Heart right ventricle (tissue), 16 donors: ENCODE data around the gene MATCAP1. TPM values are rescaled to one million over a fixed set of nuclear protein-coding genes. Genes with fewer than 3 reads are reported as not detected.

Experiments used
- ATAC-seq, 8 donors: fragments of 200-7000 bp; cut with Tn5 transposase; one replicate each; pipeline ENCODE4 v1.9.1; 2020; ENCODE audit warnings: mild to moderate bottlenecking in 8 of 8, moderate library complexity in 8 of 8, moderate number of reproducible peaks in 1 of 8
- DNase-seq, 2 donors: peaks; one replicate each; pipeline ENCODE4 v3.0.0-alpha.2; 2020
- H3K27ac ChIP-seq, 10 donors: fragments of 200-600 bp; sonication (generic) in 2 of 10; one replicate each; pipeline versions ENCODE4 v1.5.0 to v1.8.0; 2020 to 2022; ENCODE audit warnings: mild to moderate bottlenecking in 3 of 10
- H3K27me3 ChIP-seq, 7 donors: fragments of 200-600 bp; one replicate each; pipeline ENCODE4 v1.8.0; 2021 to 2022; ENCODE audit warnings: mild to moderate bottlenecking in 2 of 7
- H3K36me3 ChIP-seq, 9 donors: fragments of 200-600 bp; sonication (generic) in 1 of 9; one replicate each; pipeline versions ENCODE4 v1.5.0 to v1.8.0; 2020 to 2022; ENCODE audit warnings: mild to moderate bottlenecking in 2 of 9
- H3K4me1 ChIP-seq, 9 donors: fragments of 200-600 bp; sonication (generic) in 1 of 9; one replicate each; pipeline versions ENCODE4 v1.5.0 to v1.8.0; 2020 to 2022; ENCODE audit warnings: mild to moderate bottlenecking in 4 of 9
- H3K4me3 ChIP-seq, 10 donors: fragments of 200-600 bp; sonication (generic) in 2 of 10; one replicate each; pipeline versions ENCODE4 v1.5.0 to v1.8.0; 2020 to 2022; ENCODE audit warnings: mild to moderate bottlenecking in 7 of 10, moderate library complexity in 2 of 10
- H3K9me3 ChIP-seq, 11 donors: fragments of 200-600 bp in 10 of 11; sonication (generic) in 2 of 11; one replicate each; pipeline versions ENCODE4 v1.5.0 to v1.8.0; 2013 to 2022; ENCODE audit warnings: mild to moderate bottlenecking in 2 of 11, control low read depth in 1 of 11, moderate library complexity in 1 of 11
- CTCF ChIP-seq, 9 donors: fragments of 200-600 bp; sonication (generic) in 2 of 9; IDR thresholded peaks; one replicate each; pipeline versions ENCODE4 v1.5.0 to v1.8.0; 2021 to 2022; ENCODE audit warnings: antibody characterized with exemption in 9 of 9, mild to moderate bottlenecking in 5 of 9, moderate library complexity in 1 of 9
- WGBS, 2 donors: extraction: QIAGEN DNeasy Blood & Tissue Kit; methylation state at CpG; one replicate each; pipeline ENCODE4 v1.1.7; 2013; ENCODE audit warnings: inconsistent platforms in 1 of 2; 5-methylcytosine and 5-hydroxymethylcytosine counted together
- intact Hi-C, 10 donors: fragments of 100-400 bp; cut with DNase I; formaldehyde crosslinking; loops; one replicate each; pipeline versions ENCODE4 v1.11.1 to v1.14.2; 2022
- polyA plus RNA-seq, 2 donors: library from polyadenylated mRNA; stranded (reverse); fragments of 200-250 nt; gene quantifications; one replicate each; pipeline ENCODE4 v1.2.3, GENCODE V29; 2013
- total RNA-seq, 10 donors: library from RNA; stranded (reverse); fragmentation: NEBNext Ultra II Directional in 3 of 10; extraction: Animal tissue kit (Norgen Biotek cat#: 25700) in 3 of 10; gene quantifications; one replicate each; pipeline versions ENCODE4 v1.2.1 to v1.2.4, GENCODE V29; 2021 to 2023
- donor health status: Arrhythmogenic right ventricular cardiomyopathy.
- donor health status: ischemic (EF 13 %, LVEDD 7.1; RV severe dilation, severe dysfunction).
- donor health status: healthy with polysubstance abuse.
- donor health status: DM: no; HTN: yes; CAD: no.
- donor health status: DM: no; HTN: no; CAD: no.
- donor health status: ischemic (EF 25% LVEDD 6.9; RV normal size, moderate dysfunction).
- donor health status: ischemic (EF 25% LVEDD 5.7; RV mildly dilated, moderate dysfunction).
- donor health status: healthy.
- donor health status: DM: yes; HTN: yes; CAD: no.
- donor health status: Ischemic cardiomyopathy.
- donor health status: ischemic (EF 35%, LVEDD 5.7; RV mildly dilated, moderate dysfunction).
- donor health status: nonischemic (EF 11% LVEDD 7.7; RV severe dilation, severe dysfunction).
- donor health status: DM: yes; HTN: yes; CAD: no.
- donor health status: PGD.
- donor health status: ischemic (EF 29% LVEDD 5.4; RV normal size, mild dysfunction).
- donor health status: nonischemic (EF 23%, LVEDD 6.1; RV moderate dilation, normal function).

MATCAP1 gene
- total and polyA plus RNA-seq, 12 donors, result 8.0 to 30.9 (median 13.1) TPM

DNA sequence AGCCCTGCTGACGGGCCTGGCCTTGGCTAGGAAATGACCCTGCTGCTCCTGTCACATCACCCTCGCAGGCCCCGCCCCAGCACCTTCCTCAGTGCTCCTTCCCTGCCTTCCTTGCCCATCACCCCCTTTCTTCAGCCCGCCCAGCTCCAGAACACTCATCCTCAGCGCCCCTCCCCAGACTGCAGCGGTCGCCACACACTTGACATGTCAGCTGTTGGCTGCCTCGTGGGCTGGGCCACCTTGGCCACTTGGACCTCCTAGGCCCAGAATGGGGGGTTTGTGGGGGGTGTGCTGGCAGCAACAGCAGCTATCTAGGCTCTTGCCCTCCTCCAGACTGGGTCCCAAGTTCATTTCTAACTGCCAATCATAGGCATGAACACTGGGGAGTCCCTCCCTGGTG lies 25.8 kb upstream of the MATCAP1 start:
- WGBS, 2 donors, result 87 to 91% methylated on average over 8 of the region's 8 CpGs
- H3K27ac ChIP-seq, result no peak overlapping the region
- peaks cover 0 to 29% (median 0%) of the 10 kb centered on the region in 9 donors for H3K36me3 ChIP-seq
- ATAC-seq (no peak), DNase-seq (no peak)
- TF ChIP-seq CTCF (IDR thresholded peaks at IDR 0.05), result no peak
- H3K4me3 ChIP-seq, result no peak overlapping the region
- intact Hi-C loops, result no loop called here
- H3K9me3 ChIP-seq, result no peaks in the 10 kb centered on the region
- no peaks in the 10 kb centered on the region for H3K27me3 ChIP-seq
- H3K4me1 ChIP-seq, result peaks cover 0 to 13% (median 10%) of the 10 kb centered on the region in 9 donors

- DNase-seq, result no peak
- no peak for TF ChIP-seq CTCF (IDR thresholded peaks at IDR 0.05)
- ATAC-seq, result no peak
- 93 to 95% methylated on average over 11 of the region's 11 CpGs for WGBS, 2 donors
- intact Hi-C loops, result no loop called here
- Histone ChIP-seq H3K9me3 (no peaks in the 10 kb centered on the region), H3K27ac (no peak overlapping the region), H3K36me3 (peaks cover 0 to 42% (median 0%) of the 10 kb centered on the region in 9 donors), H3K4me1 (peaks cover 0 to 7% (median 4%) of the 10 kb centered on the region in 9 donors), H3K27me3 (no peaks in the 10 kb centered on the region), H3K4me3 (no peak overlapping the region)
Observed at GRCh38 chr16:67208154-67208896, 24.6 kb upstream of the MATCAP1 start.

DNA sequence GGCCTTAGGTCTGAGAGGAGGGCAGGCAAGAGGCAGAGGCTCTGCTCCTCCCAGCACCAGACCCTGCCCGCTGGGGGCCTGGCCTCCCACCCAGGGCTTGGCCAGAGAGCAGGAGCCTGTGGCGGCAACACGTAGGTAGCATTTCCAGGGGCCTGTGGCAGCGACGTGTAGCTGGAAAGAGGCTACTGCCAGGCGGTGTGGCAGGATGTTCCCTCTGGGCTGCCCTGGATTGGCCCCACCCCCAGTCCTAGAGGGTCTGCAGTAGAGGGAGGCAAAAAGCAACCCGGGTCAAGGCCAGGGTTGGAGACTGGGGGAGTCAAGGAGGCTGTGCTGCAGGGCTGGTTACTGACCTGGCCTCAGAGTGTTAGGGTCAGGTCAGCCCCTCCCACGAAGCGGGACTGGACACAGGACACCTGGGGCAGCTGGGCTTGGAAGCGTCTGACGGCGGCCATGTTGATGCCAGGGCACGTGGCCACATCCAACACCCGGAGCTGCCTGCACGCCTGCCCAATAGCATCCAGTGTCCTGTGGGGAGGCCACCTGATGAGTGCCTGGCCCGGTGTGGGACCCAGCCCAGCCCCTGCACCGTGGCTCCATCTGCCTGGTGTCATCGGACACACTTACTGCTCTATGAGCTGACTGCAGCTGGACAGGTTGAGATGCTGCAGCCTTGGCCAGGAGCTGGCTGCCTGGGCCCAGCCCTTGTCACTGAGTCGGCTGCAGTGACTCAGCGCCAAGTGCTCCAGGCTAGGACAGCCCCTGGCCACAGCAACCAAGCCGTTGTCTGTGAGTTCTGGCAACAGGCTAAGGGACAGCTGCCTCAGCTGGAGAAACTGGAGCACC lies 23.7 kb upstream of the MATCAP1 start:
- no peaks in the 10 kb centered on the region for H3K4me1 ChIP-seq
- H3K27me3 ChIP-seq, result no peaks in the 10 kb centered on the region
- DNase-seq (no peak), ATAC-seq (no peak)
- no peaks in the 10 kb centered on the region for H3K9me3 ChIP-seq
- no peak overlapping the region for H3K27ac ChIP-seq
- no peak overlapping the region for H3K4me3 ChIP-seq
- intact Hi-C loops, result no loop called here
- H3K36me3 ChIP-seq, result peaks cover 0 to 50% (median 0%) of the 10 kb centered on the region in 9 donors
- TF ChIP-seq CTCF (IDR thresholded peaks at IDR 0.05), result no peak
- WGBS, 2 donors, result 81 to 82% methylated on average over 21 of the region's 21 CpGs

GRCh38 chr16:67206838-67207248 lies 23.1 kb upstream of the MATCAP1 start:
- Histone ChIP-seq H3K4me1 (no peaks in the 10 kb centered on the region), H3K27me3 (no peaks in the 10 kb centered on the region), H3K9me3 (no peaks in the 10 kb centered on the region), H3K4me3 (no peak overlapping the region), H3K27ac (no peak overlapping the region), H3K36me3 (peaks cover 0 to 56% (median 3%) of the 10 kb centered on the region in 9 donors)
- TF ChIP-seq CTCF (IDR thresholded peaks at IDR 0.05), result no peak
- DNase-seq (no peak), ATAC-seq (no peak)
- whole genome bisulfite sequencing, 2 donors, result 89 to 97% methylated on average over 3 of the region's 3 CpGs
- intact Hi-C loops, result no loop called here
